ENCODE measurements around the gene GCNT3.

Gene GCNT3, protein sequence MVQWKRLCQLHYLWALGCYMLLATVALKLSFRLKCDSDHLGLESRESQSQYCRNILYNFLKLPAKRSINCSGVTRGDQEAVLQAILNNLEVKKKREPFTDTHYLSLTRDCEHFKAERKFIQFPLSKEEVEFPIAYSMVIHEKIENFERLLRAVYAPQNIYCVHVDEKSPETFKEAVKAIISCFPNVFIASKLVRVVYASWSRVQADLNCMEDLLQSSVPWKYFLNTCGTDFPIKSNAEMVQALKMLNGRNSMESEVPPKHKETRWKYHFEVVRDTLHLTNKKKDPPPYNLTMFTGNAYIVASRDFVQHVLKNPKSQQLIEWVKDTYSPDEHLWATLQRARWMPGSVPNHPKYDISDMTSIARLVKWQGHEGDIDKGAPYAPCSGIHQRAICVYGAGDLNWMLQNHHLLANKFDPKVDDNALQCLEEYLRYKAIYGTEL

DNA sequence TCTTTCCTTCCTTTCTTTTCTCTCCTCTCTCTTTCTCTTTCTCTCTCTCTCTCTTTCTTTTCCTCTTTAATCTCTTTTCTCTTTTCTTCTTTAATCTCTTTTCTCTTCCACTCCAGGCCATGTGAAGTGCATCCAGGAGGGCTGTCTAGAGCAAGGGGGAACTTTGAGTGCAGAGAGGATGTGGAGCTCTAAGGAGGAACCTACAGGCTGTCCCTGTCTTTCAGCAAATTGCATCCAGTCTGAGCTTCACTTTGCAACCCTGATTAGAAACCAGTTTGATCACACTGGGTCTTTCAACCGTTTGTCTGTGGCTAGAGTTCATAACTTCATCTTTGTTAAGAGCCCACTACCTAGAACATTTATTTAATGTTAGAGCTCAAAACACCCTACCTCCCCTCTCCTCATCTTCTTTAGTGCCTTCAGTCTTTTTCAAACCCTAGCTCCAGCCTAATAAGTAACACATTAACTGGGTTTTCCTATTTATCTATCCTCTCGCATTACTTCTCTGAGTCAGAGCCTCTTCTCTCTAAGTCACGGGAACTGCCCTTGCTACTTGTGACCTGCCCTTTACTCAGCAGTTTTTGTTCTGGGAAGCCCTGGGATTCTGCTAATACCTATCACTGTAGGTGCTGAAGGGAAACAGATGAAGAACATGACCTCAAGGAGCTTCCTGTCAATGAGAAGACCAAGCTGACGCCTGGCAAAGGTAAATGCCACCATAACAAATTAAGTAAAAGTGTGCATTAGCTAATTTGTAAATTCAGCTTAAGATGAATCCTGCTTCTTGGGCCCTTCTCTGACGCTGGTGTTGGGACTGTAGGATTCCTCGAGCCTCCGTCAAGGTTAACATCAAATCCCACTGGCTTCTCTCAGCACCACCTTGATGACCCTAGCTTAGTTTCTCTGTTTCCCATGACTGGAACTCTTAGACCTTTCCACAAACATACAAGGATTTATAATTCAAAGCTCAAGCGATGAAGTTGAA is at the start of gene GCNT3:
TSS of gene GCNT3 (plus strand) at position 508 of the 985 bp plus-strand sequence. CDS start 6,456 bp downstream, outside the sequence.
- no peak for DNase-seq

DNA sequence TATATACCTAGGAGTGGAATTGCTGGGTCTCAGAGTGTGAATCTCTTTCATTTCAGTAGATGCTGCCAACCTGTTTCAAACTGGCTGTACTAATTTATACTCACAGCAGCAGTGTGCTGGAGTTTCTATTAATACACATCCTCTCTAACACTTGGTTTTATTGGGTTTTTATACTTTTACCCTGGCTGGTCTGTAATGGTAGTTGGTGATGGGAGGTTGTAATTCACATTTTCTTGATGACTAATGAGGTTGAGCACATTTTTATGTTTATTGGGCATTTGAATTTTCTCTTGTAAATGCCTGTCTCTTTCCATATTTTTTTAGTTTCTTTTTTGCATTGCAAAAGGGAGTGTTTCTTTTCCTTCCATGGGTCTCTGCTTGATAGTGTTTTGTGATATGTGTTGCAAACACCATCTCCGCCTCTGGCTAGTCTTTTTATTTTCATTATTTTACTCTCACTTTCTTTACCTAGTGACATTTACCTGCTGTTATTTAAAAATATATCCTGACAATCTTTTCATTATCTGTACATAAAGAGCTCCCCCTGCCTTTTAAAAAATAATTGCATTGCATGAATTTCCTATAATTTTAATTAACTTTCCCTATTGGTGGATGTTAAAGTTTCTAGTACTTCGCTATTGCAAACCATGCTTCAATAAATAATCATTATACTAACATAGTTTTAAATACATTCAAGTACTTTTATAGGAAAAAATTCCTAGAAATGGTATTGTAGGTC is 49.0 kb upstream of the GCNT3 start:
- DNase-seq: no peak

DNA sequence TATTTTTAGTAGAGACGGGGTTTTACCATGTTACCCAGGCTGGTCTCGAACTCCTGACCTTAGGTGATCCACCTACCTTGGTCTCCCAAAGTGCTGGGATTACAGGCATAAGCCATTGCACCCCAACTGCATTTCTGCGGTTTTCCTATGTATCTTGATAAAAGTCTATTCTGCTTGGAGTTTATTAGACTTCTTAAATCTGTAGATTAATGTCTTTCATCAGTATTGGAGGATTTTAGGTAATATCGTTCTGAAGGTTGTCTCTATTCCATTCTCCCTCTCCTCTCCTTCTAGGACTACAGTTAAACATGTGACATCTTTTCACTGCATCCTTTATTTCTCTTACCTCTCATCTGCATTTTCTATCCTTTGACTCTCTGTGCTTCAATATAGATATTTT is 46.3 kb upstream of the GCNT3 start:
- no peak for DNase-seq

DNA sequence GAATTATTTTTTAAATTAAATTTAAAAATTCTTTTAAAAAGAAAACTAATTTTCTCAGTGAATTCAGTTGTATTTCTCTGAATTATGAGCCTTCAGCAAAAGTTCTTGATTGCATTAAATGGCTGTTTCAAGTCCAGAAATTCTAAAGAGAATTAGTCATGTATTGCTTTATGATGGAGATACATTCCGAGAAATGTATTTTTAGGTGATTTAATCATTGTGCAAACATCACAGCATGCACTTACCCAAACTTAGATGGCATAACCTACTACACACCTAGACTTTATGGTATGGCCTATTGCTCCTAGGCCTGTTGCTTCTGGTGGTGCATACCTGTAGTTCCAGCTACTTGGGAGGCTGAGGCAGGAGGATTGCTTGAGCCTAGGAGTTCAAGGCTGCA is 44.3 kb upstream of the GCNT3 start:
- no peak for DNase-seq

DNA sequence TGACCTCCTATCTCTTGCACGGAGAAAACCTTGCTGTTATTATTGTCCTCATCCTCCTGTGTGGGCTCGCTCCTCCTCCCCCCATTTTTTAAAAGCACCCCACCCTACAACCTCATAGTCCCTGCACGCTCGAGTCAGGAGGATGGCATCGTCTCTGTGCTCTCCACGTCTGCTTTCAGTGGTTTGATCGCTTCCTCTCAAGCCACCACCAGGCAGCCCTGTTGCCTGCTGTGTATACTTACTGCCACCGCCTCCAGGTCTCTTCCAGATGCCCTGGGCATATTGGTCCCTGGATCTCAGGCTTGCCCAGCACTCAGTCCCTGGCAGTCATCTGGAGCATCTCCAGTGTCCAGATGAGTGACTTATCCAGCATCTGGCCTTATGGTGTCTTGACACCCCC is 42.1 kb upstream of the GCNT3 start:
- DNase-seq: no peak

DNA sequence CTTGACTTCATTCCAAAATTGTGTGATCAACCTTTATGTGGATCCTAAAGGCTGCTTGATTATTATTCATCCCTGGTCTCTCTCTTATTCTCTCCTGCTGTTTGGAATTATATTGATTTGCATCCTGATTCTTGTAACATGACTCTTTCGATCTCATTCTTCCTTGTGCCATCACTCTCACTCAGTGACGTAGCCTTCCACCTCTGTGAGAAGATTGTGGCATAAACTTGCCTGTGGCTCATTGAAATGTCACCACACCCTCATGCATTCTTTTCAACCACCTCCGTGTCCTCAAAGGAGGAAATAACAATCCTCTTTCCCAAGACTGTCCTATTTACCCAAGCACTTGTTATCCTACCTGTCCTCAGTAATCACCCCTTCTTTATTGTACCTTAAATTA is 41.3 kb upstream of the GCNT3 start:
- no peak for DNase-seq

DNA sequence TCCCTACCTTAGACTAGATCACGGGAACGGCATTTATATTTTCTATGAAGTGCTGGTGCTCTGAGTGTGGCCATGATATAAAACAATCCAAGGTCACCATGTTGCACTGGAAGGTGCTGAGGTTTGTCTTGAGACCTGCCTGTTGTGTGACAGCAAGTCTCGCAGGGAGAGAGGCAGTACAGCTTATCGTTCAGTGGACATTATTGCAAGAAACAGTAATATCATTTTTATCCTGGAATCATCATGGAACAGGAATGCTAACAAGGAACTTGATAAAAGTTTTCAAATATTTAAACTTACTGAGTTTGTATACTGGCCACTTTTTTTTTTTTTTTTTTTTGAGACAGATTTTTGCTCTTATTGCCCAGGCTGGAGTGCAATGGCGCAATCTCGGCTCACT is 40.0 kb upstream of the GCNT3 start:
- no peak for DNase-seq

DNA sequence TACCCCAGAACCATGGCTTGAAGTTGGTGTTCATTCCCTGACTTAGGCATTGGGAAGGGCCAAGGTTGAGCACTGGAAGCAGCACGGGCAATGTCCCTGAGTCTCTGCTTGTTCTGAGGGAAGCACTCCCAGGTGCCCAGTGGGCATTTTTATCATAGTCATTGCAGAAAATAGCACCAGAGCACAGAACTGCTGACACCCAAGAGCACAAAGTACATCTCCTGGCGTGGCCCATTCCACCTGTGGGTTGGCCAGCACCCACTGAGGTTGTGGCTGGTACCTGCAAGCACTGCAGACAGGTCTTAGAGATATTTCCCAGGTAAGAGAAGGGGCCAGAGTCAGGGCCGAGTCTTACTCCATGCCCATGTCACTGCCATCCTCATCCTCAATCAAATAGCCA is 28.5 kb upstream of the GCNT3 start:
- DNase-seq: no peak

DNA sequence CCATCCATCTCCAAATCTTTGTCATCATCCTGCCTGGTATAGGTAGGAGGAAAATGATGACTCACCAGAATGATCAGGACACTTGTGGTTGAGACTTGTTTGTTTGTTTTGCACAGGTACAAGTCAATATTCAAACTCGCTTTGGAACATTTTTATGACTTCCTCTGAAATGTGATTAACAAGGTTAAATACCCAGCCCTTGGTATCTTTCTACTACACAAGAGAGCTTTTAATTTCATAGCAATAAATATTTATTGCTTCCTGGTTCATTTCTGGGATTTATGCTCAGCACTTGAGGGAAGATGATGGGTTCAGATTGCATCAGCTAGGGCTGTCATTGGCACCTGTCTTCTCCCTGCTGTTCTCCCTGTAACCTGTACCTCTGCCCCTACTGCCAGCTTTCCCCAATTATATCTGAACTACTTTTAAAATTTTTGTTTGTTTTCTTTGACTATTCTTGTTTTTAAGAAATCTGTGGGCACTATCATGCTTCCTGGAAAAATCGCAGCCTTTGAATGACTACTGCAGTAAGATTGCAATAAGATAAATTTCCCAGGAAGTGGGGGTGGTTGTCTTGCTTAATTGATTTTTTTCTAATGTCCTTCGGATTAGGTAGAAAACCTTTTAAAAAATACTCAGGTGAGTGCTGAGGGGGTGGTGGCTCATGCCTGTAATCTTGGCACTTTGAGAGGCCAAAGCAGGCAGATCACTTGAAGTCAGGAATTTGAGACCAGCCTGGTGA is 24.3 kb upstream of the GCNT3 start:
- DNase-seq: no peak

DNA sequence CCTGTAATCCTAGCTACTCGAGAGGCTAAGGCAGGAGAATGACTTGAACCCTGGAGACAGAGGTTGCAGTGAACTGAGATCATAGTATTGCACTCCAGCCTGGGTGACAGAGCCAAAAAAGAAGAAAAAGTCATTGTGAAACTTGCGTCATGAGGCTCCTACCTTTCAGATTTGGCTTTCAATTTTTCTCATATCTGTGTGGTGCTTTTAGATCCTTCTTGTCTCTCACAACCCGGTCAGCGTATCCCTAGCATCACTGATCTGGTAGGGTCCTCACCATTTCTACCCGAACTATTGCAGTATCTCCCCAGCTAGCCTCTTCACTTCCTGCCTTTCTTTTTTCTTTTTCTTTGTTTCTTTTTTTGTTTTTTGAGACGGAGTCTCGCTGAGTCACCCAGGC is 21.6 kb upstream of the GCNT3 start:
- no peak for DNase-seq

DNA sequence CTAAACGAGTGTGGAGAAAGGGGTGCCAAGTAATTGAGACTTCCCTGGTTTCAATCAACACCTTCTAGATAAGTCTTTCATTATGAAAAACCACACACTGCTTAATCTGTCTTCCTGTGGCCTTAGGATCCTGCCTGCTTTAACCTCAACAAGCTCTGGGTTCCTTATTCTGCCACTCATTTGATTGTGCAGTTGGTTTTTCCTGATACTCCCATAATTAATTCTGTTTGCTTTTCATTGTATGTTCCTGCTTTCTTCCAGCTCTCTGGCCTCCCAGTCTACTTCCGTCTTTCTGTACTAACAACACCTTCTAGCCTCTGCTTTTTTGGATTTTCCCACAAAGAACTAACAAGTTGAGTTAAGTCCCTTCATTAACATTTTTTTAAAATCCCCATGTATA is 20.2 kb upstream of the GCNT3 start:
- no peak for DNase-seq

DNA sequence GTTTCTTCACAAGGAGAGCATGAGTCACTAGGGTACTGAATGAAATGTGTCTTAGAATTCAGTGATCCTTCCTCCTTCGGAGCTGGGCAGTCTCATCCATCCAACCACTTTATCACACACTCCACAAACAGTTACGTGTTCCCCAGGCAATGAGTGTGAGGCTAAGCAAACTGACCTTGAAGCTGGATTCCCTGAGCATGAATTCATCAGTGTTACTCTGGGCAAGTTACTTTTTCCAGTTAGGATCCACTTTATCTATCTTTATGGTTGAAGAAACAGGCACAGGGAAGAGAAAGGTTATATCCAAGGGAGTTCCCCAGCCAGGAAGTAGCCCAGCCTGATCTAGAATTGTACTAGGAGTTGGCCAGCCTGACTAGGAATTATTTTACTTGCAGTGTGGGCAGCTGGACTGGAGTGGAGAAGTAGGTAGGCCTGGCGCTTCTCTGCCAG is 17.1 kb upstream of the GCNT3 start:
- no peak for DNase-seq

DNA sequence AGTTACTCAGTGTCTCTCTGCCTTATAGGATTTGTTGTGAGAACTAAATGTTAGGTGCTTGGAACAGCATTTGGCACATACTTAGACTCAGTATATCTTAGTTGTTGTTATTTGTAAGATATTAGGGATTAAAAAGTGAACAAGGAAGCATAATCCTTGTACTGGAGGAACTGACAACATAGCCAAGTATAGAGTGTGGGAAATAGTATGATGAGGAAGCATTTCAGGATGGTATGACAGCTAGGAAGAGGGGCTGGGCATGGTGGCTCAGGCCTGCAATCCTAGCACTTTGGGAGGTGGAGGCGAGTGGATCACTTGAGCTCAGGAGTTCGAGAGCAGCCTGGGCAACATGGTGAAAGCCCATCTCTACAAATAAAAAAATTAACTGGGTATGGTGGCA is 16.6 kb upstream of the GCNT3 start:
- DNase-seq: no peak

DNA sequence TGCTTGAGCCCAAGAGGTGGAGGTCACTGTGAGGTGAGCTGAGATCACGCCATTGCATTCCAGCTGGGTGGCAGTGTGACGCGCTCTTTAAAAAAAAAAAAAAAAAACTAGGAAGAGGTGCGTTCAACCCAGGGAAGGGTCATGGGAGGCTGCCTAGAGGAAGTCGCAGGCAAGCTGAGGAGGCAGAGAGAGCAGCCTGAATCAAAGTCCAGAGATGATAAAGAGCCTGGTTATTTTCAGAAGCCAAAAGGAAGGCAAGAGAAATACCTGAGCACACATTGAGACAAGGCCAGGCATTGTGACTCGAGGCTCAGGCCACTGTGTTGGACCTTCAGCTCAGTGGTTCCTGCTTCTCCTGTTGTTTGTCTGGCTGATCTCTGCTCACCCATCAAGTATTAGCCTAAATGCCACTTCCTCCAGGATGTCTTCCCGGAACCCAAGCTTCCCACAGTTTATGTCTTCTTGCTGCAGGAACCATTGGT is 16.1 kb upstream of the GCNT3 start:
- DNase-seq: no peak

DNA sequence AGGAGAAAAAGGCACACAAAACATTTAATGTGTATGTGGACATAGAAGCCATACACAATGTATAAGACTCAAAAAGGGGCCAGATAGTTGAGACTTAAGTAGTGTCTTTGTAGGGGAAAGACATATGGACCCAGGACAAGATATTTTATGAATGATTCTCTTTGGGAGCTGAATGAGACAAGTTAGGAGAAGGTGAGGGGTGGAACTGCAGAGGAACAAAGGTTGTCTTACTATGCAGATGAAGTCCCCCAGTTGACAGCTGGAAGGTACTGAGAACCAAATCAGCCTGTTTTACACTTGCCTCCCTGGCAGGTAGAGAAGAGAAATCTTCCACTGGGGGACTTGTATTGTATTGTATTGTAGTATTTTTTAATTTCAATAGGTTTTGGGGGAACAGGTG is 14.9 kb upstream of the GCNT3 start:
- no peak for DNase-seq

DNA sequence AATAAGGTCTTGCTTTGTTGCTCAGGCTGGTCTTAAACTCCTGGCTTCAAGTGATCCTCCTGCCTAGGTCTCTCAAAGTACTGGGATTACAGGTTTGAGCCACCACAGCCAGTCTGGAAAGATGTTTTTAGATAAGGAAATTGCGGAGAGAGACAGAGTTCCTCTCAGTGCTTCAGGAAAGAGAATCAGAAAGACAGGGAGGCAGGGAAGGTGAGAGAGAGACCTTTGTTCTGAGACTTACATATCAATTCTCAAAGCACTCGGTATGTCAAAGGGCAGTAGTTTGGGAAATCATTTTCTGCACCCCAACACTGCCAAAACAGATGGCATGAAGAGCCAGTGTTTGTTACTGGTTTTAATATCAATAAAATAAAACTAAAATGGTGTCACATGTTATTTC is 13.1 kb upstream of the GCNT3 start:
- no peak for DNase-seq

DNA sequence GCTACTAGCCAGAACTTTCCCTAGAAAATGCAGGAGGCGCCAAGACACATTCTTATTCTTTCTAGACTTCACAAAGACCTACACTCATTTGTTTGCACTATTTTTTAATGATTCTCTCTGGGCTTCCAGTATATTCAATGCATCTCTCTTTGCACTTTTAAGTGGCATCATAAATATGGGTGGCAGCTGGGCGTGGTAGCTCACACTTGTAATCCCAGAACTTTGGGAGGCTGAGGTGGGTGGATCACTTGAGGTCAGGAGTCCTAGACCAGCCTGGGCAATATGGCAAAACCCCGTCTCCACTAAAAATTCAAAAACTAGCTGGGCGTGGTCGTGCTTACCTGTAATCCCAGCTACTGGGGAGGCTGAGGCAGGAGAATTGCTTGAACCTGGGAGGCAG is 5.6 kb upstream of the GCNT3 start:
- DNase-seq: no peak

DNA sequence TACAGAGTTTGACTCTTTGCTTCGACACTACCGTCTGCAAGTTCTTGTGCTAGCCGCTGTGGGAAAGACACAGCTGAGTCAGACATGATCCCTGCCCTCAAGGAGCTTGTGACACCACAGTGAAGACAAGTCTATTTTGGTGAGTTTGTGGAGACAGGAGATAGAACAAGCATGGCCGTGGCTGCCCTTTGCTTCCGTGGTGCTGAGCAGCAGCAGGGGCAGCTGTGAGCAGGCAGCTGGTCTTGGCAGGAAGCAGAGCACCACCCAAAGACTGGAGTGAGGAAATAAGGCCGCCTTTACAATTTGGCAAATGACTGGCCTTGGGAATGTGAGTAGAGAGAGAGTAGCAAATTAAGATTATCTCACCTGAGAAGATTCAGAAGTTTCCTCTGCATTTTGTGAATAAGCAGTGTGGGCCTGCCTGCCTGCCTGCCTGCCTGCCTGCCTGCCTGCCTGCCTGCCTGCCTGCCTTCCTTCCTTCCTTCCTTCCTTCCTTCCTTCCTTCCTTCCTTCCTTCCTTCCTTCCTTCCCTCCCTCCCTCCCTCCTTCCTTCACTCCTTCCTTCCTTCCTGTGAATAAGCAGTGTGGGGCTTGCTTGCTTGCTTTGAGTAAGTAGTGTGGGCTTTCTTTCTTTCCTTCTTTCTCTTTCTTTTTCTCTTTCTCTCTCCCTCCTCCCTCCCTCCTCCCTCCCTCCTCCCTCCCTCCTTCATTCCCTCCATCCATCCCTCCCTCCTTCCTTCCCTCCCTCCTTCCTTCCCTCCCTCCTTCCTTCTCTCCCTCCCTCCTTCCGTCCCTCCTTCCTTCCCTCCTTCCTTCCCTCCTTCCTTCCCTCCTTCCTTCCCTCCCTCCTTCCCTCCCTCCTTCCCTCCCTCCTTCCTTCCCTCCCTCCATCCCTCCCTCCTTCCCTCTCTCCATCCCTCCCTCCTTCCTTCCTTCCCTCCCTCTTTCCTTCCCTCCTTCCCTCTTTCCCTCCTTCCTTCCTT is 1.6 kb upstream of the GCNT3 start:
- DNase-seq: no peak

DNA sequence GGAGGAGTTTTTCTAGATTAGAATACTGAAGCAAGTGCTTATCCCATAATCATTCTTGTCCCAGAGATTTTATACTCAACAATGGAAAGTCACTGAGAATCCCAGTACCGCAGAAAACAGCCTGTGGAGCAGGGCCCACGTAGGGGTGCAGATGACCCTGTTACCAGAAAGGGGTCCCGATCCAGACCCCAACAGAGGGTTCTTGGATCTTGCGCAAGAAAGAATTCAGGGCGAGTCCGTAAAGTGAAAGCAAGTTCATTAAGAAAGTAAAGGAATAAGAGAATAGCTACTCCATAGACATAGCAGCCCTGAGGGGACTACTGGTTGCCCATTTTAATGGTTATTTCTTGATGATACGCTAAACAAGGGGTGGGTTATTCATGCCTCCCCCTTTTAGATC is 2.6 kb downstream of the GCNT3 start:
- no peak for DNase-seq

DNA sequence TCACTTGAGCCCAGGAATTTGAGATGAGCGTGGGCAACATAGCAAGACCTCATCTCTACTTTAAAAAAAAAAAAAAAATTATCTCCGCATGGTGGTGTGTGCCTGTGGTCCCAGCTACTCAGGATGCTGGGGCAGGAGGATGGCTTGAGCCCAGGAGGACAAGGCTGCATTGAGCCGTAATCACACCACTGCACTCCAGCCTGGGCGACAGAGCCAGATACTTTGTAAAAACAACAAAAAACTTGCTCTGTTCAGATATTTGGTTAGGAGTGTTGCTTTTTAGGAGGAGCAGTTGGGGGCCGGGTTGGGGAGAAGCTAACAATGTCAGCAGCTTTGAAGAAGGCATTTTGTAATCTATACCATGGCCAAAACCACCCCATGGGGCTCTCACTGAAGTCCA is 4.1 kb downstream of the GCNT3 start:
- no peak for DNase-seq

DNA sequence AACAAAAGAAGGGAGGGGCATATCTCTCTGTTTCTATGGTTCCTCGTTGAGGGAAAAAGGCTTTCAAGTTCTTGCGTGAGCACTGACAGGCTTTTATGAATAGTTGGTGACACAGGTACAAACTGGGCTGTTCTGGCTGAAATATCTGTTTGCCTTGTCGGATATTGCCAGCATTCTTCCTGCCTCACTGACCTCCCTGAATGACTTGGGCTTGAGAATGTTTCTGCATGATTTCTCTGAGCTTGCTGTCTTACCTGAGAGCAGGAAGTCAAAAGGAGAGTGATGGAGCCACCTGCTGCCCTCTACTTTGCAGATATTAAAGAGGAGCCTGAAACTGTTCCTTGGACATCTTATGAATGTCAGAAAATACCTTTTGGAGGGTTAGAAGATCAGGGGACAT is 4.8 kb downstream of the GCNT3 start:
- DNase-seq: no peak

Measured in CD4-positive, alpha-beta T cell treated with Interleukin-4 for 1 hour (primary cell).